Fibroblast of peridontal ligament (primary cell): ENCODE measurements around the gene OIP5.
"Not testable (repeated sequence)": the region's sequence is repeated elsewhere in the genome, so short reads cannot be mapped to it uniquely, and the experiment has no call there.

Source experiments
- DNase-seq: peaks from one replicate; pipeline ENCODE4 v3.0.0-alpha.2; 2010; ENCODE audit errors: extremely low read depth

Gene OIP5

GRCh38 chr15:41304149-41304770, 28.1 kb downstream of the OIP5 start:
- DNase-seq = no peak

DNA sequence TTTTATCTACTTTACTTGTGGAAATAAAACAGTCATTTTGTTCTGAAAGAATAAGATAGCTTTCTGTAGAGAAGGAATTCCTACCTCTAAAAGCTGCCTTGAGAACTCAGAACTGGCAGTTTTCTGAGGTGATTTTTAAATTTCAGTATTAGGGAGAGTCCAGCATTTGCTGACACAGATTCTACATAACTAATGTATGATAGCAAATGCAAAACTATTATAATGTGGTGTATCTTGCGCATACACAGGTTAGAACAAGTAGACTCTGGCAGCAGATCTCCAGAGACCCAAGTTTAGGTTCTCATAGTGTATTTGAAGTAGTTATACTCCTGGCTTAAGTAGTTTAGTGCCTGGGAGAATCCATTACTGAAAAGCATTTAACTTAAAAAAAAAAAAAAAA, 30.8 kb downstream of the OIP5 start:
- no peak for DNase-seq

DNA sequence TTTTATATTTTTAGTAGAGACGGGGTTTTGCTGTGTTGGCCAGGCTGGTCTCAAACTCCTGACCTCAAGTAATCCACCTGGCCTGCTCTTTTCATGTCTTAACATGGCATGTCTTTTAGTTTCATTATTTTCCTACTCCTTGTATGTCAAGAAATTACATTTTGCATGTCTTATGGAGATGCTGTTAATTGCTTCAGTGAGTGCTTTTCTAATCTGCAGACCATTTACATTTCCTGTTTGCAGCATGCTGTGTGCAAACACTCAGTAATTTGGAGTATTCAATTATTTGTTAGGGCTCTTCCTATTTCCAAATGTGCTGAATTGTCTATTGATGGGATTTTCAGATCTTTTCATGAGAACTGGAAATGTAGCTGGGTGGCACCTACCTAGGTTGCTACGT, 31.3 kb downstream of the OIP5 start:
- not testable (repeated sequence) for DNase-seq

GRCh38 chr15:41292521-41292920, 39.9 kb downstream of the OIP5 start:
- DNase-seq = no peak

GRCh38 chr15:41291065-41291631, 41.2 kb downstream of the OIP5 start:
- DNase-seq = no peak

- no peak for DNase-seq
Observed at GRCh38 chr15:41289953-41290352, 42.4 kb downstream of the OIP5 start.

DNA sequence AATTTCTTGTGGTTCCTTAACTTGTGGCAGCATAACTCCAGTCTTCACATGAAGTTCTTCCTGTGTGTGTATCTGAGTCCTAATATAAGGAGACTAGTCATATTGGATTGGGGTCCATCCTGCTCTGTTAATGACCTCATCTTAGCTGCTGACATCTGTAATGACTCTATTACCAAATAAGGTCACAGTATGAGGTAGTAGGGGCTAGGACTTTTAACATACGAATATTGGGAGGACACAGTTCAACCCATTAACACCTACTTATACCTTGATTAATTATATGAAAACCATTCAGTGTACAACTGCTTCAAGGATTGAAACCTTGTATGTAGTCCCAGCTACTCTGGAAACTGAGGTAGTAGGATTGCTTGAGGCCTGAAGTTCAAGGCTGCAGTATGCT, 43.9 kb downstream of the OIP5 start:
- DNase-seq = no peak

DNA sequence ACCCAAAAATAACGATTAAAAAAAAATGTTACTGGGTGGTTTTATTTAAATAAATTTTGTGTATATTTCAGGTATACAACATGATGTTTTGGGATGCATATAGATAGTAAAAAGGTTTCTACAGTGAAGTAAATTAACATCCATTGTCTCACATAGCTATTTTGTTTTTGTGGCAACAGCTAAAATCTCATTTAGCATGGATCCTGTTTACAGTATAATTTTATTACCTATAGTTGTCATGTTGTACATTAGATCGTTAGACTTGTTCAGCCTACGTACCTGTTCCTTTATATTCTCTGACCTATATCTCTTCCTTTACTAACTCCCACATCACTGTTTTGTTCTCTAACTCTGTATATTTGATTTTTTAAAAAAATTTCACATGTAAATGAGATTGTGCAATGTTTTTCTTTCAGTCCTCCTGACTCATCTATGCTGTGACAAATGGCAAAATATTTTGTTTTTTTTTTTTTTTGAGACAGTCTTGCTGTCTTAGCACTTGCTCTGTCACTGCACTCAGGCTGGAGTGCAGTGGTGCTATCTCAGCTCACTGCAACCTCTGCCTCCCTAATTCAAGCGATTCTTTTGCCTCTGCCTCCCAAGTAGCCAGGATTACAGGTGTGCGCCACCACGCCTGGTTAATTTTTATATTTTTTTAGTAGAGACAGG, 45.6 kb downstream of the OIP5 start:
- DNase-seq = peak; percentile 19

GRCh38 chr15:41285285-41285684, 47.1 kb downstream of the OIP5 start:
- no peak for DNase-seq

- DNase-seq = peak; percentile 31
Observed at GRCh38 chr15:41284427-41285177, 47.8 kb downstream of the OIP5 start.

GRCh38 chr15:41283653-41284426, 48.6 kb downstream of the OIP5 start:
- DNase-seq = peak; percentile 99

GRCh38 chr15:41282980-41283652, 49.3 kb downstream of the OIP5 start:
- DNase-seq = not testable (repeated sequence)

GRCh38 chr15:41282436-41282835, 50.0 kb downstream of the OIP5 start:
- DNase-seq = not testable (repeated sequence)

DNA sequence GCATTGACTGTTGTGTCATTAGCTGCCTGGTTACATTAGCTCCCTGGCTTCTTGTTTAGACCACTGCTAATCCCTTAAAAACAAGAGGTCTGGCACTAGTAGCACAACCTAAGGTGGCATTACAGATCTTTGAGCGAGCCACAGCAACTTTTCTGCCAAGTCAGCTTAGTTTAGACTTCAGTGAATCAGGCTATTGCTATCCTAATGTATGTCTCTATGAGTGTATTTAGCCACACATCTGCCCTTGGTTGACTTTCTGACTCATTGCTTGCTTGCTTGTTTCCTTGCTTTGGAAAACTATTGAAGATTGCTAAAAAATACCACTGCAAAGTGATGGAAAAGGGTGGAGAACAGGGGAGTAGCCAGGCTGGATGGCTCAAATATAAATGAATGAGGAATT, 51.2 kb downstream of the OIP5 start:
- DNase-seq = peak; percentile 89

DNA sequence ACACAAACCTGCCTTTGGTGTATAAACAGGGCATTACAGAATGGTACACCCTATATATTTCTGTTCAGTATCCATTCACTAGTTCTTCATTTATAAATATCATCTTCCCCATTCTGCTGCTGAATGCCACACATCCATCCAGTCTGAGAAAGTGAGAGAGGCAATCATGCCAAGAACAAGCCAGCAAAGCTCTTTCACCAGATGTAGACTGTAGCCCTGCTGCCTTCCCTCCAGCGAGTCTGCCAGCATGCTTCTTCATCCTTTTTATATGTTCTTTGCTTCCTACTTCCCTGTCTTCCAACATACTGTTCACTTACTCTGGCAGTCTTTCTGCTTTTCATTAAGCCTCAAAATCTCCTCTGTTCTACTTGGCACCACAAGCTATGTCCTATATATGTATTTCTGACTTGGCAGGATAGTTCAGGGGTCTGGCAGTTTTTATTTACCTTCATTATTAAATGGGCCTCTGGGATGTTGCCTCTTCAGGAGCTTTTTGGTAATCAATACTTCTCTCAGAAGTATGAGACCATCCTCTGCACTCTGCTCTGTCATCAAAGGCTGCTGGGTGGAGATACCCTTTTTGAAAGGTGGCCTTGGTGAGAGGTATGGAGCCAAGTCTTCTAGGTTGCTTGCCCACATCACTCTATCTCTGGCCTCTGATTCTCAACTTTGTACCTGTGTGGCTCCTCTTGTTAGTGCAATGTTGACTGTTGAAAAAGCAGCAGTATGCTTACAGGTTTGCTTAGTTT, 52.7 kb downstream of the OIP5 start:
- DNase-seq = no peak

DNA sequence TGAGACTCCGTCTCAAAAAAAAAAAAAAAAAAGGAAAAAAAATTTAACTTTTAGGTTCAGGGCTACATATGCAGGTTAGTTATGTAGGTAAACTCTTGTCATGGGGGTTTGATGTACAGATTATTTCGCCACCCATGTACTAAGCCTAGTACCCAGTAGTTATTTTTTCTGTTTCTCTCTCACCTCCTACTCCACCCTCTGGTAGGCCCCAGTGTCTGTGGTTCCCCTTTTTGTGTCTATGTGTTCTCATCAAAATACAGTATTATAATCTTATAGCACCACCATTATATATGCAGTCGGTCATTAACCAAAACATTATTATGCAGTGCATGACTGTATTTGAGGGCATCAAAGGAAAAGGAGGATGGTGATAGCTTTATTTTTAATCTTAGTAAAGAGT, 54.1 kb downstream of the OIP5 start:
- DNase-seq = no peak

- no peak for DNase-seq
Observed at GRCh38 chr15:41276831-41277230, 55.6 kb downstream of the OIP5 start.

DNA sequence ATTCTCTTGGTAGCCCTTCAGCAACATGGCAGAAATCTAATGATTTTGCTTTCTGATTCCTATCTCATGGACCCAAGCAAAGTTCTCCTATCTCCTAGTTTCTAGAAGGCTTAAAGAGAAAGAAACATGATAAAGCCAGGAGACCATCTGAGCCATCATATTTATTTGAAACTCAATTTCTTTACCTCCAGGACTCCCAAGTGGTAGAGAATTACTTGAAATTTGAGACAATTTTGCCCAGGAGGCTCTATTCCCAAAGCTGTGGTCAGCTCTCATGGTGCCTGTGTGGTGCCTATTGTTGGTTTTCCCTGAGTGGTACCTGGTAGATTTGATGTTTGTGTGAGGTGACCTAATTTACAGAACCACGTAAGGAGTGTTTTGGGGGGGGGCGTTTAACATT, 62.5 kb downstream of the OIP5 start:
- DNase-seq = no peak

- no peak for DNase-seq
Observed at GRCh38 chr15:41263891-41264351, 68.5 kb downstream of the OIP5 start.

GRCh38 chr15:41262571-41262970, 69.8 kb downstream of the OIP5 start:
- DNase-seq = no peak
